Measurements from ENCODE around the gene CYP3A5.

Gene CYP3A5

GRCh38 chr7:99652671-99653070, 27.1 kb downstream of the CYP3A5 start:
- TF ChIP-seq CTCF (IDR thresholded peaks at IDR 0.05; ENCODE audit: extremely low read depth, insufficient read depth, missing control alignments): no peak
- in situ Hi-C loops (cut with MboI; ENCODE audit: low pct_unique_long_range_greater_than_20kb, low sequenced_read_pairs, unreplicated experiment): no loop called here
- no peak for DNase-seq (ENCODE audit: low spot score)

- DNase-seq (ENCODE audit: low spot score): no peak
- in situ Hi-C loops (cut with MboI; ENCODE audit: low pct_unique_long_range_greater_than_20kb, low sequenced_read_pairs, unreplicated experiment): no loop called here
- TF ChIP-seq CTCF (IDR thresholded peaks at IDR 0.05; ENCODE audit: extremely low read depth, insufficient read depth, missing control alignments): no peak
Observed at GRCh38 chr7:99651290-99651689, 28.5 kb downstream of the CYP3A5 start.

GRCh38 chr7:99648843-99649242, 31.0 kb downstream of the CYP3A5 start:
- TF ChIP-seq CTCF (IDR thresholded peaks at IDR 0.05; ENCODE audit: extremely low read depth, insufficient read depth, missing control alignments): no peak
- DNase-seq (ENCODE audit: low spot score): no peak
- in situ Hi-C loops (cut with MboI; ENCODE audit: low pct_unique_long_range_greater_than_20kb, low sequenced_read_pairs, unreplicated experiment): no loop called here

GRCh38 chr7:99645590-99645989, 34.2 kb downstream of the CYP3A5 start:
- in situ Hi-C loops (cut with MboI; ENCODE audit: low pct_unique_long_range_greater_than_20kb, low sequenced_read_pairs, unreplicated experiment): no loop called here
- no peak for TF ChIP-seq CTCF (IDR thresholded peaks at IDR 0.05; ENCODE audit: extremely low read depth, insufficient read depth, missing control alignments)

GRCh38 chr7:99644431-99644830, 35.4 kb downstream of the CYP3A5 start:
- in situ Hi-C loops (cut with MboI; ENCODE audit: low pct_unique_long_range_greater_than_20kb, low sequenced_read_pairs, unreplicated experiment): no loop called here
- no peak for DNase-seq (ENCODE audit: low spot score)
- TF ChIP-seq CTCF (IDR thresholded peaks at IDR 0.05; ENCODE audit: extremely low read depth, insufficient read depth, missing control alignments): no peak

More at GRCh38 chr7:99645590-99645989, 34.2 kb downstream of the CYP3A5 start:
- DNase-seq (ENCODE audit: low spot score): no peak

GRCh38 chr7:99643464-99643863, 36.3 kb downstream of the CYP3A5 start:
- no peak for TF ChIP-seq CTCF (IDR thresholded peaks at IDR 0.05; ENCODE audit: extremely low read depth, insufficient read depth, missing control alignments)
- DNase-seq (ENCODE audit: low spot score): no peak
- in situ Hi-C loops (cut with MboI; ENCODE audit: low pct_unique_long_range_greater_than_20kb, low sequenced_read_pairs, unreplicated experiment): no loop called here

- DNase-seq (ENCODE audit: low spot score): no peak
- TF ChIP-seq CTCF (IDR thresholded peaks at IDR 0.05; ENCODE audit: extremely low read depth, insufficient read depth, missing control alignments): no peak
Observed at GRCh38 chr7:99642027-99642426, 37.8 kb downstream of the CYP3A5 start.

More at GRCh38 chr7:99642027-99642426, 37.8 kb downstream of the CYP3A5 start:
- in situ Hi-C loops (cut with MboI; ENCODE audit: low pct_unique_long_range_greater_than_20kb, low sequenced_read_pairs, unreplicated experiment): no loop called here
